SK-N-SH treated with all-trans-retinoic acid at 6 μM for 48 hours (cell line): ENCODE results near the gene TNRC6B.

Source experiments
- ATAC-seq: fragments of 200-7000 bp; cut with Tn5 transposase; 3 replicates; pipeline ENCODE4 v1.9.1; 2020; ENCODE audit warnings: mild to moderate bottlenecking, moderate library complexity
- ARNTL ChIP-seq: fragments of 450-650 bp; formaldehyde crosslinking; IDR thresholded peaks from 2 replicates; pipeline ENCODE4 v1.5.0; 2020; ENCODE audit warnings: low read depth, mild to moderate bottlenecking, moderate library complexity, borderline replicate concordance
- BACH2 ChIP-seq: fragments of 250-450 bp; sonication (Bioruptor Pico); IDR thresholded peaks from 2 replicates; pipeline ENCODE4 v1.9.0; 2021; ENCODE audit warnings: mild to moderate bottlenecking, borderline replicate concordance
- CREB5 ChIP-seq: fragments of 250-450 bp; sonication (Bioruptor Pico); IDR thresholded peaks from 2 replicates; pipeline ENCODE4 v1.5.1; 2020; ENCODE audit warnings: low read depth, mild to moderate bottlenecking, moderate library complexity
- CSDC2 ChIP-seq: fragments of 250-450 bp; sonication (Bioruptor Pico); IDR thresholded peaks from 2 replicates; pipeline ENCODE4 v1.5.0; 2020; ENCODE audit warnings: mild to moderate bottlenecking, moderate library complexity
- CSRNP3 ChIP-seq: fragments of 250-450 bp; sonication (Bioruptor Pico); IDR thresholded peaks from 2 replicates; pipeline ENCODE4 v1.5.1; 2021; ENCODE audit warnings: mild to moderate bottlenecking, moderate library complexity
- GLIS3 ChIP-seq: fragments of 250-450 bp; sonication (Bioruptor Pico); IDR thresholded peaks from 2 replicates; pipeline ENCODE4 v1.5.0; 2020; ENCODE audit warnings: mild to moderate bottlenecking, moderate library complexity
- ISL1 ChIP-seq: fragments of 250-450 bp; sonication (Bioruptor Pico); IDR thresholded peaks from 2 replicates; pipeline ENCODE4 v2.1.2; 2022; ENCODE audit warnings: mild to moderate bottlenecking, moderate library complexity
- OSR1 ChIP-seq: fragments of 250-450 bp; sonication (Bioruptor Pico); IDR thresholded peaks from 2 replicates; pipeline ENCODE4 v1.8.0; 2022; ENCODE audit warnings: moderate library complexity, mild to moderate bottlenecking, inconsistent platforms
- POU6F1 ChIP-seq: fragments of 250-450 bp; sonication (Bioruptor Pico); IDR thresholded peaks from 2 replicates; pipeline ENCODE4 v1.8.0; 2021; ENCODE audit warnings: low read depth, mild to moderate bottlenecking, moderate library complexity, borderline replicate concordance
- RARB ChIP-seq: fragments of 250-450 bp; sonication (Bioruptor Pico); IDR thresholded peaks from 2 replicates; pipeline ENCODE4 v1.8.0; 2021; ENCODE audit warnings: mild to moderate bottlenecking, moderate library complexity
- SNAI2 ChIP-seq: fragments of 250-450 bp; sonication (Bioruptor Pico); IDR thresholded peaks from 2 replicates; pipeline ENCODE4 v1.5.0; 2020; ENCODE audit warnings: mild to moderate bottlenecking, moderate library complexity
- TCF4 ChIP-seq: fragments of 250-450 bp; sonication (Bioruptor Pico); IDR thresholded peaks from 2 replicates; pipeline ENCODE4 v1.8.0; 2021; ENCODE audit warnings: mild to moderate bottlenecking, moderate library complexity, borderline replicate concordance
- TOX ChIP-seq: fragments of 250-450 bp; sonication (Bioruptor Pico); IDR thresholded peaks from 2 replicates; pipeline ENCODE4 v1.8.0; 2021; ENCODE audit warnings: mild to moderate bottlenecking, moderate library complexity, borderline replicate concordance
- ZC3H10 ChIP-seq: fragments of 250-450 bp; sonication (Bioruptor Pico); IDR thresholded peaks from 2 replicates; pipeline ENCODE4 v1.5.1; 2021; ENCODE audit warnings: mild to moderate bottlenecking, moderate library complexity
- ZFP3 ChIP-seq: fragments of 250-450 bp; sonication (Bioruptor Pico); IDR thresholded peaks from 2 replicates; pipeline ENCODE4 v1.5.0; 2020; ENCODE audit warnings: mild to moderate bottlenecking, moderate library complexity
- ZFP30 ChIP-seq: fragments of 450-650 bp; formaldehyde crosslinking; IDR thresholded peaks from 2 replicates; pipeline ENCODE4 v1.5.0; 2022; ENCODE audit warnings: mild to moderate bottlenecking, moderate library complexity
- ZNF565 ChIP-seq: fragments of 450-650 bp; formaldehyde crosslinking; conservative IDR thresholded peaks from 2 replicates; pipeline ENCODE4 v1.5.0; 2020; ENCODE audit warnings: low read depth, mild to moderate bottlenecking, moderate library complexity
- ZNF70 ChIP-seq: fragments of 450-650 bp; formaldehyde crosslinking; IDR thresholded peaks from 2 replicates; pipeline ENCODE4 v1.5.0; 2020; ENCODE audit warnings: mild to moderate bottlenecking, moderate library complexity
- ZNF8 ChIP-seq: fragments of 450-650 bp; formaldehyde crosslinking; IDR thresholded peaks from 2 replicates; pipeline ENCODE4 v1.5.0; 2020; ENCODE audit warnings: mild to moderate bottlenecking, moderate library complexity
- TF ChIP-seq, protein P1 (sequence below): fragments of 250-450 bp; sonication (Bioruptor Pico); IDR thresholded peaks from 2 replicates; pipeline ENCODE4 v1.8.0; 2020; ENCODE audit warnings: mild to moderate bottlenecking, moderate library complexity, borderline replicate concordance
- TF ChIP-seq, protein P2 (sequence below): fragments of 250-450 bp; sonication (Bioruptor Pico); IDR thresholded peaks from 2 replicates; pipeline ENCODE4 v1.5.0; 2020; ENCODE audit warnings: mild to moderate bottlenecking, moderate library complexity

Gene TNRC6B

DNA sequence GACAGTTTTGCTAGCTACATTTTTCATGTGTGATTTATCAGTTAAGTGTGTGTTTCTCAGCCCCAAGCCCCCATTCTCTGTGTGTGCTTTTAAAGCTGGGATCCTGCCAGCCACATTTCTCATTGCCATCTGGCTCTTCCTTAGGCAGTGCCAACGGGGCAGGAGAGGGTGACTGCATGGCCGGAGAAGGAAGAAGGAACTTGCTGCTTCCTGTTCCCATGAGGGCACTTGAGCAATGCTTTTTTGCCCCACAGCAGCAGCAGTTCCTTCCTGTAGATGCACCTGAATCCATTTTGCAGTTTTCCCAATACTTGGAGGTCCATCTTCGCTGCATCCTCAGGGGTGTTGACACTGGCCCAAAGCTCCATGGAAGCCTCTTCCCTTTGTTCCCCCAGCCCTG lies 37.5 kb downstream of the TNRC6B start:
- ATAC-seq = no peak
- TF ChIP-seq BACH2 (CRISPR knock-in tag) (no peak), TCF4 (no peak), OSR1 (no peak), ZNF8 (CRISPR knock-in tag) (no peak), ISL1 (CRISPR knock-in tag) (no peak), CREB5 (CRISPR knock-in tag) (no peak), ARNTL (CRISPR knock-in tag) (no peak), RARB (no peak), ZNF70 (CRISPR knock-in tag) (no peak), CSRNP3 (no peak), ZNF565 (no peak), SNAI2 (no peak), TOX (CRISPR knock-in tag) (no peak), GLIS3 (CRISPR knock-in tag) (no peak), CSDC2 (no peak)
- TF ChIP-seq, protein P1, sequence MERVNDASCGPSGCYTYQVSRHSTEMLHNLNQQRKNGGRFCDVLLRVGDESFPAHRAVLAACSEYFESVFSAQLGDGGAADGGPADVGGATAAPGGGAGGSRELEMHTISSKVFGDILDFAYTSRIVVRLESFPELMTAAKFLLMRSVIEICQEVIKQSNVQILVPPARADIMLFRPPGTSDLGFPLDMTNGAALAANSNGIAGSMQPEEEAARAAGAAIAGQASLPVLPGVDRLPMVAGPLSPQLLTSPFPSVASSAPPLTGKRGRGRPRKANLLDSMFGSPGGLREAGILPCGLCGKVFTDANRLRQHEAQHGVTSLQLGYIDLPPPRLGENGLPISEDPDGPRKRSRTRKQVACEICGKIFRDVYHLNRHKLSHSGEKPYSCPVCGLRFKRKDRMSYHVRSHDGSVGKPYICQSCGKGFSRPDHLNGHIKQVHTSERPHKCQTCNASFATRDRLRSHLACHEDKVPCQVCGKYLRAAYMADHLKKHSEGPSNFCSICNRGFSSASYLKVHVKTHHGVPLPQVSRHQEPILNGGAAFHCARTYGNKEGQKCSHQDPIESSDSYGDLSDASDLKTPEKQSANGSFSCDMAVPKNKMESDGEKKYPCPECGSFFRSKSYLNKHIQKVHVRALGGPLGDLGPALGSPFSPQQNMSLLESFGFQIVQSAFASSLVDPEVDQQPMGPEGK (CRISPR knock-in tag) = no peak
- TF ChIP-seq, protein P2, sequence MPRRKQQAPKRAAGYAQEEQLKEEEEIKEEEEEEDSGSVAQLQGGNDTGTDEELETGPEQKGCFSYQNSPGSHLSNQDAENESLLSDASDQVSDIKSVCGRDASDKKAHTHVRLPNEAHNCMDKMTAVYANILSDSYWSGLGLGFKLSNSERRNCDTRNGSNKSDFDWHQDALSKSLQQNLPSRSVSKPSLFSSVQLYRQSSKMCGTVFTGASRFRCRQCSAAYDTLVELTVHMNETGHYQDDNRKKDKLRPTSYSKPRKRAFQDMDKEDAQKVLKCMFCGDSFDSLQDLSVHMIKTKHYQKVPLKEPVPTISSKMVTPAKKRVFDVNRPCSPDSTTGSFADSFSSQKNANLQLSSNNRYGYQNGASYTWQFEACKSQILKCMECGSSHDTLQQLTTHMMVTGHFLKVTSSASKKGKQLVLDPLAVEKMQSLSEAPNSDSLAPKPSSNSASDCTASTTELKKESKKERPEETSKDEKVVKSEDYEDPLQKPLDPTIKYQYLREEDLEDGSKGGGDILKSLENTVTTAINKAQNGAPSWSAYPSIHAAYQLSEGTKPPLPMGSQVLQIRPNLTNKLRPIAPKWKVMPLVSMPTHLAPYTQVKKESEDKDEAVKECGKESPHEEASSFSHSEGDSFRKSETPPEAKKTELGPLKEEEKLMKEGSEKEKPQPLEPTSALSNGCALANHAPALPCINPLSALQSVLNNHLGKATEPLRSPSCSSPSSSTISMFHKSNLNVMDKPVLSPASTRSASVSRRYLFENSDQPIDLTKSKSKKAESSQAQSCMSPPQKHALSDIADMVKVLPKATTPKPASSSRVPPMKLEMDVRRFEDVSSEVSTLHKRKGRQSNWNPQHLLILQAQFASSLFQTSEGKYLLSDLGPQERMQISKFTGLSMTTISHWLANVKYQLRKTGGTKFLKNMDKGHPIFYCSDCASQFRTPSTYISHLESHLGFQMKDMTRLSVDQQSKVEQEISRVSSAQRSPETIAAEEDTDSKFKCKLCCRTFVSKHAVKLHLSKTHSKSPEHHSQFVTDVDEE = no peak

DNA sequence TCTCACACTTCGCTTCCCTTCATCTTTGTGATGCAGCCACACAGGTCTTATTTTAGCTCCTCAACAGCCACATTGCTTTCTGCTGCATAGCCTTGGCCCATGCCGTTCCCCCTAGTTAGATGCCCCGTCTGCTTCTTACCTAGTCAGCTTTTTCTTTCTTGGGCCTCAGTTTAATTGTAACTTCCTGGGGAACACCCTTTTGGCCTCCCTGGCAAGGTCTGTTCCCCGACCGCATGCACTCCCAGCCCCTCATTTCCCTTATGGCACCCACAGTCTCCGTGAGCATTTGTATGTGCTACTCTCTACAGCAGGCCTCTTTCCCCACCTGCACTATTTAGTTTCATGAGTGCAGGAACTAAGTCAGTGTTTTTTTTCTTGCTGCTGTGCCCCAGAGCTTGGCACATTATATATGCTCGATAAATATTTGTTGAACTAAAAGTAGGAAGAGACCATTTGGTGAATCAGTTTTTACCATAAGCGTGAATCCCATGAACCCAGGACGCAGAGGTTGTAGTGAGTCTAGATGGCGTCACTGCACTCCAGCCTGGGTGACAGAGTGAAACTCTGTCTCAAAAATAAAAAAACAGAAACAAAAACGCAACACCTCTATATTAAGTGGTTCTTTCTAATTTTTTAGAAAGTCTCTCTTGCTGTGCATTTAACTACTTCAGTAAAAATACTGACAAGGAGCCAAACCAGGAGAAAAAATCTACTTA lies 38.5 kb downstream of the TNRC6B start:
- TF ChIP-seq, protein P1 (CRISPR knock-in tag) = no peak
- no peak for TF ChIP-seq SNAI2
- TF ChIP-seq TCF4 = no peak
- TF ChIP-seq ZNF565 = no peak
- TF ChIP-seq BACH2 (CRISPR knock-in tag) = no peak
- no peak for TF ChIP-seq TOX (CRISPR knock-in tag)
- no peak for TF ChIP-seq ZNF8 (CRISPR knock-in tag)
- no peak for TF ChIP-seq OSR1
- TF ChIP-seq ZFP3 (CRISPR knock-in tag) = no peak
- TF ChIP-seq, all 23 proteins: peak for 0
- ATAC-seq = no peak

DNA sequence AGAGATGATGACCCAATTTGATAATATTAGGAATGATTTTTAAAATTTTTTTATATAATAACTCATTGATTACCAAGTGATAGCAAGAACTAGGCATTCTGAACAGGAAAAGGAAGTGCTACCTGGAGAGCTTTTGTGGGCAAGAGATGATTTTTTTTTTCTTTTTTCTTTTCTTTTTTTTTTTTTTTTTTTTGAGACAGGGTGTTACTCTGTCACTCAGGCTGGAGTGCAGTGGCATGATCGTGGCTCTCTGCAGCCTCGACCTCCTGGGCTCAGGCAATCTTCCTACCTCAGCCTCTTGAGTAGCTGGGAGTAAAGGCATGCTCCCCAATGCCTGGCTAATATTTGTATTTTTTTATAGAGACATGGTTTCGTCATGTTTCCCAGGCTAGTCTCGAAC lies 40.4 kb downstream of the TNRC6B start:
- no peak for ATAC-seq
- TF ChIP-seq POU6F1 (CRISPR knock-in tag) (no peak), ZFP30 (CRISPR knock-in tag) (no peak), CREB5 (CRISPR knock-in tag) (no peak), BACH2 (CRISPR knock-in tag) (no peak), ZFP3 (CRISPR knock-in tag) (no peak), OSR1 (no peak), TOX (CRISPR knock-in tag) (no peak), TCF4 (no peak), ARNTL (CRISPR knock-in tag) (no peak), ZC3H10 (CRISPR knock-in tag) (no peak)
